ENCODE measurements around the gene BLMH. TPM values are rescaled to one million over a fixed set of nuclear protein-coding genes. Genes with fewer than 3 reads are reported as not detected.
A peak's percentile ranks its signal among the peaks of the same experiment; 100 is the strongest.

Gene BLMH
- total RNA-seq, 4 donors from 2014 or later = 17.0 to 32.4 (median 28.6) TPM

DNA sequence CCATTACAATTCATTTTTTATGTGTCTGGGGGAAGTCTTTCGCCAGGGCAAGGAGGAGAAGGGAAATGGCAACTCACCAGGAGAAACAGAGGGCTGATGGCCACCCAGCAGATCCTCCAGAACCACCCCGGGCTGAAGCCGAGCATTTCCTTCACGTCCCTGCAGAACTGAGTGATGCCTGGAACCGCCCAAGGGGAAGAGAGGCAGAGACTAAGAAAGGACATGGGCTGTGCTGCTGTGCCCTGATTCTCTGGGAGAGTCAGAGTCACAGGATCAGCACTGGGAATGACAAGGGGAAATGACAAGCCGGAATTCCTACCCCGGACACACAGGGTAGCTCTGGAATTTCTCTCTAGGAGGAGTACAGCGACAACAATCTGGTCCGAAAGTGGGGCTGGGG is 84.1 kb downstream of the BLMH start:
- TF ChIP-seq, protein P1, sequence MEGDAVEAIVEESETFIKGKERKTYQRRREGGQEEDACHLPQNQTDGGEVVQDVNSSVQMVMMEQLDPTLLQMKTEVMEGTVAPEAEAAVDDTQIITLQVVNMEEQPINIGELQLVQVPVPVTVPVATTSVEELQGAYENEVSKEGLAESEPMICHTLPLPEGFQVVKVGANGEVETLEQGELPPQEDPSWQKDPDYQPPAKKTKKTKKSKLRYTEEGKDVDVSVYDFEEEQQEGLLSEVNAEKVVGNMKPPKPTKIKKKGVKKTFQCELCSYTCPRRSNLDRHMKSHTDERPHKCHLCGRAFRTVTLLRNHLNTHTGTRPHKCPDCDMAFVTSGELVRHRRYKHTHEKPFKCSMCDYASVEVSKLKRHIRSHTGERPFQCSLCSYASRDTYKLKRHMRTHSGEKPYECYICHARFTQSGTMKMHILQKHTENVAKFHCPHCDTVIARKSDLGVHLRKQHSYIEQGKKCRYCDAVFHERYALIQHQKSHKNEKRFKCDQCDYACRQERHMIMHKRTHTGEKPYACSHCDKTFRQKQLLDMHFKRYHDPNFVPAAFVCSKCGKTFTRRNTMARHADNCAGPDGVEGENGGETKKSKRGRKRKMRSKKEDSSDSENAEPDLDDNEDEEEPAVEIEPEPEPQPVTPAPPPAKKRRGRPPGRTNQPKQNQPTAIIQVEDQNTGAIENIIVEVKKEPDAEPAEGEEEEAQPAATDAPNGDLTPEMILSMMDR (IDR thresholded peaks at IDR 0.05; ENCODE audit: low read depth) = no peak

DNA sequence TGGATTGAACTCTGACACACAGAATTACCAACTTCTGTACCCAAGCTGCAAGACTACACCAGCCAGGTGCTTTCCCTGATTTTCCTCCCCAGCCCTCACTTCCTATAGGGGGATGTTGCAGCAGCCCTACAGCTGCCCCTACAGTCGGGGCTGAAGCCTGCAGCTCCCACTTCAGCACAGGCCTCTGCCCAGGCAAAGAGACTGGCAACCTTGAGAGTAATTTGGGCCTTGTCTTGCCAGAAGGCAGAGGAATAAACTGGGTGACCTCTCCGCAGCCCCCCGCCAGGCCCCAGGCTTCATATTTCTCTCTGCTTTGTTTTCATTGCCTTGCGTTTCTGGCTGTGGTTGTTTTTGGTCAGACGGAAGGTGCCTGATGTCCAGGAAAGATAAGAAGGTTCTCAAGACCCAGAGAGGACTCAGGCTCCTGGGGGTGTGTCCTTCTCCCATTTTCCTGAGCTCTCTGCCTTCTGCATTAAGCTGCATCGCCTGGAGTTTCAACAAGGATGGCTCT is 88.2 kb downstream of the BLMH start:
- TF ChIP-seq, protein P1 (IDR thresholded peaks at IDR 0.05; ENCODE audit: low read depth) = no peak

DNA sequence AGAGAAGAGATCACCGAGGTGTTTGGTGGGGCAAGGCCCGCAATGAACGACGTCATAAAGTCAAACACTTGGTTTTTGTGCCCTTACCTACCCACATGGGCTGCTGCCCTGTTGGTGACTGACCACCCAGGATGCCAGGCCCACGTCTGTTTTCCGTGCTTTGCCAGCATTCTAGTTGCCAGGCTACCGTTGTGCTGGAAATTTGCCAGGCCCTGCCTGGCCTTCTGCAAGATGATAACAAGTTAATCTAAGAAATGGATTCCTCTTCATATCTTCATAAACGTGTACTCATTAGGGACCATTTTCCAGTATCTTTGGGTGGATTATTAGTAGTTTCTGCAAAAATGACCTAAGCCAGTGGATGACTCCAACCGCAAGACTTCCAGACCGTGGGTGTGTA is 91.6 kb downstream of the BLMH start:
- TF ChIP-seq, protein P1 (IDR thresholded peaks at IDR 0.05; ENCODE audit: low read depth) = no peak

DNA sequence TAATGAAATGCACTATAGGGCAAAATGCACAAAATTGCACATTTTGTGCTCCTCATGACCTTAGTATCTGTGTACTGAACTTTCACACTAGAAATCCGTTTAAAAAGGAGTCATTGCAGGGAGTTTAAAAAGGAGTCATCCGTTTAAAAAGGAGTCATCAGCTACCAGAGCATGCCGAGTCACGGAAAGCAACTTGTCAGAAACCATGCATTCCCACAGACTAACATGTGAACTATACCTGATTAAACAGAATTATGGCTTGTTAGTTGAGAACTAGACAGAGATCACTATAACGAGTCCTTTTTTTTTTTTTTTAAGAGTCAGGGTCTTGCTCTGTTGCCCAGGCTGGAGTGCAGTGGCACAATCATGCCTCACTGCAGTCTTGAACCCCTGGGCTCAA is 92.1 kb downstream of the BLMH start:
- TF ChIP-seq, protein P1 (IDR thresholded peaks at IDR 0.05; ENCODE audit: low read depth) = no peak

Small RNA genes within 50 kb of the gene (small RNA-seq; reads per million reads assigned to genes)
- gene RF00154 (56.2 reads per million, percentile 96 among the genes with 10 or more reads in this experiment), gene RNU6-1267P (not detected)

Other genes with a start within 250 kb of the BLMH start
- gene NSRP1, start 175.1 kb downstream of the BLMH start, total RNA-seq = 10 to 100 TPM; 18.5 to 39.4 (median 31.1) TPM
- 1 to 10 TPM in 2 of 4 donors, not detected in 2; 1.3 TPM for gene SLC6A4, start 56.2 kb downstream of the BLMH start, total RNA-seq
- gene TMIGD1, start 42.1 kb upstream of the BLMH start, total RNA-seq = not detected
- 100 to 1,000 TPM in 1 of 4 donors, 10 to 100 TPM in 3; 70.9 to 143 (median 77.5) TPM for gene CPD, start 87.0 kb upstream of the BLMH start, total RNA-seq
- 10 to 100 TPM; 32.8 to 77.9 (median 36.6) TPM for gene GOSR1, start 185.5 kb upstream of the BLMH start, total RNA-seq

All from subcutaneous adipose tissue (tissue), 4 donors.